ENCODE data around the gene PLAAT5.

- TF ChIP-seq TAF7 (optimal IDR thresholded peaks at IDR 0.05; ENCODE audit: borderline replicate concordance, low read depth, low read length) (no peak), POLR2AphosphoS5 (IDR thresholded peaks at IDR 0.05; ENCODE audit: low read depth, low read length) (no peak), POLR2A (IDR thresholded peaks at IDR 0.05; ENCODE audit: control extremely low read depth in 1 of 2, low read depth in 2 of 2, low read length in 2 of 2) (no peak), MAX (IDR thresholded peaks at IDR 0.05) (no peak), ZNF274 (IDR thresholded peaks at IDR 0.05; ENCODE audit: borderline replicate concordance, extremely low read depth, low read length) (no peak), CHD1 (IDR thresholded peaks at IDR 0.05; ENCODE audit: low read depth, low read length) (no peak), SIN3A (conservative IDR thresholded peaks at IDR 0.05 in 1 of 2, IDR thresholded peaks at IDR 0.05 in 1 of 2; ENCODE audit: low read depth in 1 of 2, low read length in 2 of 2) (no peak), EZH2 (IDR thresholded peaks at IDR 0.05; ENCODE audit: low read depth, low read length, severe bottlenecking) (no peak), TAF1 (IDR thresholded peaks at IDR 0.05; ENCODE audit: low read depth, low read length) (no peak), NANOG (IDR thresholded peaks at IDR 0.05; ENCODE audit: insufficient read depth, low read depth, low read length, poor library complexity, severe bottlenecking) (no peak), SP2 (IDR thresholded peaks at IDR 0.05; ENCODE audit: low read length) (no peak), EGR1 (IDR thresholded peaks at IDR 0.05; ENCODE audit: borderline replicate concordance, low read depth, low read length) (no peak), RAD21 (IDR thresholded peaks at IDR 0.05 in 1 of 2, conservative IDR thresholded peaks at IDR 0.05 in 1 of 2; ENCODE audit: low read depth in 2 of 2, low read length in 2 of 2) (no peak)
- TF ChIP-seq, protein P1, sequence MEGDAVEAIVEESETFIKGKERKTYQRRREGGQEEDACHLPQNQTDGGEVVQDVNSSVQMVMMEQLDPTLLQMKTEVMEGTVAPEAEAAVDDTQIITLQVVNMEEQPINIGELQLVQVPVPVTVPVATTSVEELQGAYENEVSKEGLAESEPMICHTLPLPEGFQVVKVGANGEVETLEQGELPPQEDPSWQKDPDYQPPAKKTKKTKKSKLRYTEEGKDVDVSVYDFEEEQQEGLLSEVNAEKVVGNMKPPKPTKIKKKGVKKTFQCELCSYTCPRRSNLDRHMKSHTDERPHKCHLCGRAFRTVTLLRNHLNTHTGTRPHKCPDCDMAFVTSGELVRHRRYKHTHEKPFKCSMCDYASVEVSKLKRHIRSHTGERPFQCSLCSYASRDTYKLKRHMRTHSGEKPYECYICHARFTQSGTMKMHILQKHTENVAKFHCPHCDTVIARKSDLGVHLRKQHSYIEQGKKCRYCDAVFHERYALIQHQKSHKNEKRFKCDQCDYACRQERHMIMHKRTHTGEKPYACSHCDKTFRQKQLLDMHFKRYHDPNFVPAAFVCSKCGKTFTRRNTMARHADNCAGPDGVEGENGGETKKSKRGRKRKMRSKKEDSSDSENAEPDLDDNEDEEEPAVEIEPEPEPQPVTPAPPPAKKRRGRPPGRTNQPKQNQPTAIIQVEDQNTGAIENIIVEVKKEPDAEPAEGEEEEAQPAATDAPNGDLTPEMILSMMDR (IDR thresholded peaks at IDR 0.05; ENCODE audit: control extremely low read depth in 1 of 3, insufficient read depth in 1 of 3, low read depth in 1 of 3, low read length in 3 of 3), result no peak
These were observed 2.2 kb upstream of the PLAAT5 start for GRCh38 chr11:63493127-63493526.
